HG03139 (cell line): ENCODE data around the gene GLTPD2.

Experiments used
- ATAC-seq: cut with Tn5 transposase; IDR thresholded peaks from one replicate; pipeline ENCODE4 v1.9.1; 2021; ENCODE audit not compliant: unreplicated experiment

Gene GLTPD2

DNA sequence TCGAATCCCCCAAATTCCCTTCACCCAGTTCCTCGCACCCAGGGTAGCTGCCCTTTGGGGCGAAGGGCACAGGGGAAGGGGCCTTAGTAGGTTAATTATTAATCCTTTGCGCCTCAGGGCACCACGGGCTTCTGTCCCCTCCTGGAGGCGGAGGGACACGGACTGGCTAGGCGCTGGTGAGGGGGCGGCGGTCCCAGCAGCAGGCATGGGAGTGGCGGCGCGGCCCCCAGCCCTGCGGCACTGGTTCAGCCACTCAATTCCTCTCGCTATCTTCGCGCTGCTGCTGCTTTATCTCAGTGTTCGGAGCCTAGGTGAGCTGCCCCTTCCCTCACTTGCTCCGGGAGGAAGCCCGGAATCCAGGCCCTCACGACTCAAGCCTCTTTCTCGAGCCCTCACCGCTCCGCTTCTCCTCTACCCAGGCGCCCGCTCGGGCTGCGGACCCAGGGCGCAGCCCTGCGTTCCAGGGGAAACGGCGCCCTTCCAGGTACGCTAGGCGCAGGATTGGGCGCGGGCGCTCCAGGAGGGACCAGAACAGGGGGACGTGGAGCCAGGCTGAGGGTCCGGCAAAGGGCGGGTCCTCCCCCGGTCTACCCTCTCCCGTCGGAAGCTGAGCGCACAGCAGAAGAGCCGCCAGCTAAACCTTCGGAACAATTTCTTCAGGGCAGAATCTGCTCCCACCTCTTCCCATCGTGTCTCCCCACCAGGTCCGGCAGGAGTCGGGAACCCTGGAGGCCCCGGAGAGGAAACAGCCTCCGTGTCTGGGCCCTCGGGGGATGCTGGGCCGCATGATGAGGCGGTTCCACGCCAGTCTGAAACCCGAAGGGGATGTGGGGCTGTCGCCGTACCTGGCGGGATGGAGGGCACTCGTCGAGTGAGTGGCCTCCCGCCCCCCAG lies at the start of gene GLTPD2:
Gene GLTPD2, plus strand, starts transcription at position 158 of the 894 bp plus-strand sequence. Its CDS starts 48 bp downstream, at position 206.
- ATAC-seq: no peak

DNA sequence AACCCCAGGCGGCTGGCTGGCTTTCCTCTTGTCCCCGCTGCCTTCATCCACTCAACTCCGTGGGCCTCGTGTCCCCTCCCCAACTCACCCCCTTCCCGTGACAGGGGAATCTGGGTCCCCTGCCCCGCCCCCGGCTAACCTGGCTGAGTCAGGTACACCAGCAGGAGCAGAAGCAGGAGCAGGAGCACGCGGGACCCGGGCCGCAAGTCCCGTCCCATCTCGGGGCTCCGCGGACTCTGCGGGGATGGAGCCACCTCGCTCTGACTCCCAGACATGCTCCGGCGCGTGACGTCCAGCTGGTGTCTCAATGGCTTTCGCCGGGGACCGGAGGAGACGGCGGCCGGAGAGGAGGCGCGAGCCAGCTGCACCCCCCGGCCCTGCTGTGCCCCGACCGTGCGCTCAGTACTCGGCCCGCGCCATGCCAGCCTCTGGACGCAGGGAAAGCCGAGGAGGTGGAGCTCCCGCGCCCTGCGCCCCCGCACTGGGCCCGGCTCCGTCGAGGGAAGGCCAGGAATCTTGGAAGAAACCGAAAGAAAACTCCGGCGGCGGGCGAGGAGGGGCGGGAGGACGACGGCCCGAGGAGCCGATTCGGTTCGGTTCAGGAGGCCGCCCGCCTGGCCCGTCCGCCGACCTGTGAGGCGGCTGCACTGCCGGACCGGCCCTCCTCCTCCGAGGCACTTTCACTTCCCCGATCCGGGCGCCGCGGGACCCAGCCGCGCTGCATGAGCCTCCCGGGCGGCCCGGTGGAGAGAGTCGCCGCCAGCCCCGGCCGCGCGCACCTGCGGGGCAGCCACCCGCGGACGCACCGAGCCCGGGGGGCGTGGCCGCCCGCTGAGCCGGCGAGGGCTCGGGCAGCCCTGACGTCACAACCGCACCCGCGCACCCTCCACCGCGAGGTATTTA lies 49.4 kb upstream of the GLTPD2 start, which contains the start of the genes CXCL16 and ZMYND15:
Gene CXCL16, minus strand, starts transcription at position 807 of the 903 bp plus-strand sequence. Its CDS starts 589 bp downstream, at position 218.
Gene ZMYND15, plus strand, starts transcription at position 712 of the 903 bp plus-strand sequence. CDS start 716 bp downstream, outside the sequence.
- no peak for ATAC-seq

DNA sequence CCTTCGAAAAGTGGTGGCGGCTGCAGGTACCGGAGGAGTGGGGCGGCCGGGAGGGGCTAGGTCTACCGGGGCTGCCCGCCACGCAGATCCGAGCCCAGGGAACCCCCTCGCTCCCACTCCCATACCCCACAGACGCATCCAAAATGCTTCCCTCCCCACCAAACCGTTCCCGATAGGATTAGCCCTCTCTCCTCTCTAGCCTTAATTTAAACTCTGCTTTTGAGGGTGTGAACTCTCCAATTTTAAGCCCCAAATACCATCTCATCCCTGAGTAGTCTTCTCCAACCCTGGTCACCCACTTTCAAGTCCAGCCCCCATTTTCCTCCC lies 48.8 kb upstream of the GLTPD2 start:
- ATAC-seq: no peak

DNA sequence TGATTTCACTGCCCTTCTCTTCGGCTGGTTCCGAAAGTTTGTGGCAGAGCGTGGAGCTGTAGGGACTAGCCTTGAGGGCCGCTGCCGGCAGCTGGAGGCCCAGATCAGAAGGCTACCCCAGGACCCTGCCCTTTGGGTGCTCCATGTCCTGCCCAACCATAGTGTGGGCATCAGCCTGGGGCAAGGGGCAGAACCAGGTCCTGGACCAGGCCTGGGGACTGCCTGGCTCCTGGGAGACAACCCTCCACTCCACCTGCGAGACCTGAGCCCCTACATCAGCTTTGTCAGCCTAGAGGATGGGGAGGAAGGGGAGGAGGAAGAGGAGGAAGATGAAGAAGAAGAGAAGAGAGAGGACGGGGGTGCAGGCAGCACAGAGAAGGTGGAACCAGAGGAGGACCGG lies 48.2 kb upstream of the GLTPD2 start:
- no peak for ATAC-seq

DNA sequence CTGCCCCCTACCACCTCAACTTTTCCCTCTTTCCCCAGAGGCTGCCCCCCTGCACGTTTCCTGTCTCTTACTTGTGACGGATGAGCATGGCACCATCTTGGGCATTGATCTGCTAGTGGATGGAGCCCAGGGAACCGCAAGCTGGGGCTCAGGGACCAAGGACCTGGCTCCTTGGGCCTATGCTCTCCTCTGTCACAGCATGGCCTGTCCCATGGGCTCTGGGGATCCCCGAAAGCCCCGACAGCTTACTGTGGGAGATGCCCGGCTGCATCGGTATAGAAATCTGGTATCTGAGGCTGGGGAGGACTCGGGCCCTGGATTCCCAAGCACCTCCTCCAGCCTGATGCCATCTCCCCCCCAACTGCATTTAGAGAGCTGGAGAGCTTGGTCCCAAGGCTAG lies 47.2 kb upstream of the GLTPD2 start:
- no peak for ATAC-seq

DNA sequence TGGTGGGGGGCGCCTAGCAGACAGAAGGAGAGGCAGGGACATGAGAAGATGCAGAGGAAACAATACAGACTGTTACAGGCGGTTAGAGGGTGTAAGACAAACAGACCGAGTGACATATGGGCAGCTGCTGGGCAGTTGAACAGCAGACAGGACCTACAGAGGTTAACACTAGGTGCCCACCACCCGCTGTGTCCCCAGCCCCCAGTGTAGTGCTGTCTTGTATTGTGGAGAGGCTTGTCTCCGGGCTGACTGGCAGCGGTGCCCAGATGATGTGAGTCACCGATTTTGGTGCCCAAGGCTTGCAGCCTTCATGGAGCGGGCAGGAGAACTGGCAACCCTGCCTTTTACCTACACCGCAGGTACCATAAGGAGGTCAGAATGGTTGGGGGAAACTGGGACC lies 46.6 kb upstream of the GLTPD2 start:
- ATAC-seq: no peak

DNA sequence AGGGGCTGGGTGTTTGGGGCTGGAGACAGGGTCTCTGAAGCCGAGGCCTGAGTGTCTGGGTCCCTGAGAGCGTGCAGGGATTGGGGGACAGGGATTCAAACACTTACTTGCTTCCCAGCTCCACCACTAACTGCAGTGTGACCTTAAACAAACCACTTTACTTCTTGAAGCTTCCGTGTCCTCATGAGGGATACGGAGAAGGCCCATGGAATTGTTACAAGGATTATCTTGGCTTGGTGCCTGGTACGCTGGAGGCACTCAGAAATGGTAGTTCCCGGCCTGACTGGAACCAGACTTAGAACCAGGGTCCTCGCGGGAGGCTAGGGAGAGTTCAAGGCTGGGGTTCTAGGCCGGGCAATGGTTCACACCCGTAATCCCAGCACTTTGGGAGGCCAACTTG lies 46.1 kb upstream of the GLTPD2 start:
- ATAC-seq: no peak

DNA sequence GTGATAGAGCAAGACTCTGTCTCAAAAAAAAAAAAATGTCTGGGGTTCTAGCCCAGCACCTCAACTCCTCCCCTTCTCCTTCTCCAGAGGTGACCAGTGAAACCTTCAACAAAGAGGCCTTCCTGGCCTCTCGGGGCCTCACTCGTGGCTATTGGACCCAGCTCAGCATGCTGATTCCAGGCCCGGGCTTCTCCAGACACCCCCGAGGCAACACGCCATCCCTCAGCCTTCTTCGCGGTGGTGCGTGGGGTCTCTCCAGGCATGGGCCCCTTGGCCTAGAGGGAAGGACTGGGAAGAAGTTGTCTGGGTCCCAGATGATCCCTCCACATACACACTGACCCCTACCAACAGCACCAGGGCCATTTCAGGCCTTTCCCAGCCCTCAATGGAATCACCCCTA lies 45.5 kb upstream of the GLTPD2 start:
- no peak for ATAC-seq

DNA sequence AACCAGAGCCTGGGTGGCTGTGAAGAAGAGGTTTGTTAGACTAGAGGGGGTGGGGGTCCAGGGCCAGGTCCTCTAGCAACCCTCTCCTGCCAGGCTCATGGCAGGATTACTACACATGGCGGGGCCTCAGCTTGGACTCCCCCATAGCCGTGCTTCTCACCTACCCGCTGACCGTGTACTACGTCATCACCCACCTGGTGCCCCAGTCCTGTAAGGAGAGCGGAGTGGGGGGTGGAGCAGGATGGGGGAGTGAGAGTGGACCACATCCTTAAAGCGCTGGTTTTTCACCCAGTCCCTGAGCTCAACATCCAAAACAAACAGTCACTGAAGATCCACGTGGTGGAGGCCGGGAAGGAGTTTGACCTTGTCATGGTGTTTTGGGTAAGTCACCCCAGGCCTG lies 44.9 kb upstream of the GLTPD2 start:
- no peak for ATAC-seq

DNA sequence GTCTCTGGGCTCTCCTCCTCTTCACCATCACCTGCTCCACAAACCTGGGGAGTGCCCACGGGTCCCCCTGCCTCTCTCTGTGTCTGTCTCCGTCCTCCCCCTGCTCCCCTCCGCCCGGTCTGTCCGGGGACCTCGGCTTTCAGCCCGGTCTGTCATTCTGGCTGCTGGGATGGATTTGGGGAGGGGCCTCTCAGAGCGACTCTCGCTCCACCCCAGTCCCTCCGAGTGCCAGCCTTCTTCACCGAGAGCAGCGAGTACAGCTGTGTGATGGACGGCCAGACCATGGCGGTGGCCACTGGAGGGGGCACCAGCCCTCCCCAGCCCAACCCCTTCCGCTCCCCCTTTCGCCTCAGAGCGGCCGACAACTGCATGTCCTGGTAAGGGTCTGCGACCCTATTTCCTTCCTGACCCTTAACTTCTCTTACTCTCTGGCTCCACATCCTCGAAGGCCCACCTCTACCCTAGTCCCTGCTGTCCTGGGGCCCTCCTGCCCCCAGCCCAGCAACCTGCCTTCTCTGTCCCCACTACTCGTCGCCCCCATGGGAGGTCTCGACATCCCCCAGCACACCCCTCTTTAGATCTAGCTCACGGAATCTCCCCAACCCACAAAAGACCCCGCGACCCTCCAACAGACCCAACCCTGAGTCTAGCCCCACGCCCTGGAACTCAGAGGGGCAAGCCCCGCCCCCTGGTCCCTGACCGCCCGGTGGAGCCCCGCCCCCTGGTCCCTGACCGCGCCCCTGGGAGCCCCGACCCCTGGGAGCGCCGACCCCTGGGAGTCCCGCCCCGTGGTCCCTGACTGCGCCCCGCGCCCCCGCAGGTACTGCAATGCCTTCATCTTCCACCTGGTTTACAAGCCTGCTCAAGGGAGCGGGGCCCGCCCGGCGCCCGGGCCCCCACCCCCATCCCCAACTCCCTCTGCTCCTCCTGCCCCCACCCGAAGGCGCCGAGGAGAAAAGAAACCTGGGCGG lies 43.5 kb upstream of the GLTPD2 start:
- no peak for ATAC-seq

DNA sequence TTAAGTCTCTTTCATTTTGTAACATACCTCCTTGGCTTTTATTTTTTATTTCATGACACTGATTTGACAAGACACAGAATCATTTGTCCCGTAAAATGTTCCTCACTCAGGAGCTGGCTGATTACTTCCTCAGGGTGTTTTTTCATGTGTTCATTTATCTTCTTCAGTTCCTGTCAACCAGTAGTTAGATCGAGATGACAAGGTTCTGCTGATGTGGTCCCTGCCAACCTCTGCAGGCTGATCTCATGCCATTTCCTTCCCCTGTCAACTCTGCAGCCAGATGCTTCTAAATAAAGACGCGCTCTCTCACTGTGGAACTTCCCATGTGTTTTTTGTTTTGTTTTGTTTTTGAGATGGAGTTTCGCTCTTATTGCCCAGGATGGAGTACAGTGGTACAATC lies 40.9 kb upstream of the GLTPD2 start:
- ATAC-seq: no peak

DNA sequence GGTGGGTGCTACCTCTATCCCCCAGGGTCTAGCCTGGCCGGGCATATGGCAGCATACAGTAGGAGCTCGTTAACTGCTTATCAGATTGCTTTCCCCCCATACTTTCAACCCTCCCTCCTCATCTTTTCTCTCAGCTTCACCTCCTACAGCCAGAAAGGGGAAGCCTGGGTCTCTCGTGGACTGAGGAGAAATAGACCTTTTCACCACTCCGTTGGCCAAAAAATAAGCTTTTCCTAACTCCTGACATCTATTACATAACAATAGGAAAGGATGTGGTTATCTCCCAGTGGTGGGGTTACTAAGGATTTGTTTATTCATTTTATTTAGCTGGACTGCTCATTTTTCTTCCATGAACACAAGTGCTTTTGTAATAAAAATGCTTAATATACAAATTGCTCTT lies 40.1 kb upstream of the GLTPD2 start:
- ATAC-seq: no peak

DNA sequence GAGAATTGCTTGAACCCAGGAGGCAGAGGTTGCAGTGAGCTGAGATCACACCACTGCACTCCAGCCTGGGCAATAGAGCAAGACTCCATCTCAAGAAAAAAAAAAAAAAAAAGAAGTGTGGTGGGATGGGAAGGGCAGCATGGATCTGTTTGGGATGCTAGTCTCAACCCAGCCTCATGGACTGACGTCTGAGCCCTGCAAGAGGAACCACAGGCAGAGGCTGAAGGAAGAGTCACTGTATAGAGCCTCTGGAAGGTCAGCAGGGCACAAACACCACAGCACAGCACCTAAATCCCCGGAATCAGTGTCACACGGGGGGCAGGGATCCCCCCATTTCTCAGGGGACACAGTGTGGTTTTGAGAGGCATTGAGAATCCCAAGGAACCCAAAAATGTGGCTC lies 38.2 kb upstream of the GLTPD2 start:
- no peak for ATAC-seq

DNA sequence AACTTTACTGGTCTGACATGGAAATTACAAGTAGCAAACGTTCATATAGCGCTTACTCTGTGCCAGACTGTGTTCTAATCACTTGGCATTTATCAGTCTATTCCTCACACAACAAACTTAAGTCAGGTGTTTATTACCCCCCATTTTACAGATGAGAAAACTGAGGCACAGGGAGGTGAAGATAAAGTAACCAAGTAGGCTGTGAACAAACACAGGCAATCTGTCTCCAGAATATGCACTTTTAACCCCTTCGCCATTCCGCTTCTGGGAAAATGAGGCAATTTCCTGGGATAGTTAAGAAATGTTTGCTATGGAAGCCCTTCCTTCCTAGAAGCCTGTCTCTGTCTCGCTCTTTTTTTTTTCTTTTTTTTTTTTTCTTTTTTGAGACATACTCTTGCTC lies 36.8 kb upstream of the GLTPD2 start:
- no peak for ATAC-seq

DNA sequence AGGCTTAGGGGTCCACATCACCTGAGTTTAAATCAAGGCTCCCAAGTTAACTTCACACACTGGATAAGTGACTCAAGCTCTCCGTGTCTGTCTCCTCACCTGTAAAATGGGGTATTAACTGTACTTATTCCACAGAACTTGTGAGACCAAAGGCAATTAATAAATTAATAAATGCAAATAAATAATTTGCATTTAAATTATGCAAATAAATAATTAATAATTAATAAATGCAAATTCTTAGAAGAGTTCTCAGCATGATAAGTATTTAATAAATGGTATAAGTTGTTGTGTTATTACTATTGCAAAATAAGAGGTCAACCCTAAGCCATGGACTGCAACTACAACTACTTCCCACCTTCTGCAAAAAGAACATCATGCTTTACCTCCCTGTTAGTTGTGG lies 35.4 kb upstream of the GLTPD2 start:
- no peak for ATAC-seq

DNA sequence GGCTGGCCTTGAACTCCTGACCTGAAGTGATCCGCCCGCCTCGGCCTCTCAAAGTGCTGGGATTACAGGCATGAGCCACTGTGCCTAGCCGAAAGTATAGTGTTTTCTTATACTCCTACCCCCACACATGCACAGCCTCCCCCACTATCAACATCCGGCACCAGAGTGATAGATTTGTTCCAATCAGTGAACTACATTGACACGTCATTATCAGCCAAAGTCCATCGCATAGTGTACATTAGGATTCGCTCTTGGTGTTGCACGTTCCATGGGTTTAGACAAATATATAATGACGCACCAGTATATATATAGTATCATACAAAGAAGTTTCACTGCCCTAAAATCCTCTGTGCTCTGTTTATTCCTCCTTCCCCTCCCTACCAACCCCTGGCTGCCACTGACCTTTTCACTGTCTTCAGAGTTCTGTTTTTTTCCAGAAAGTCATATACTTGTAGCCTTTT lies 29.0 kb upstream of the GLTPD2 start:
- no peak for ATAC-seq

DNA sequence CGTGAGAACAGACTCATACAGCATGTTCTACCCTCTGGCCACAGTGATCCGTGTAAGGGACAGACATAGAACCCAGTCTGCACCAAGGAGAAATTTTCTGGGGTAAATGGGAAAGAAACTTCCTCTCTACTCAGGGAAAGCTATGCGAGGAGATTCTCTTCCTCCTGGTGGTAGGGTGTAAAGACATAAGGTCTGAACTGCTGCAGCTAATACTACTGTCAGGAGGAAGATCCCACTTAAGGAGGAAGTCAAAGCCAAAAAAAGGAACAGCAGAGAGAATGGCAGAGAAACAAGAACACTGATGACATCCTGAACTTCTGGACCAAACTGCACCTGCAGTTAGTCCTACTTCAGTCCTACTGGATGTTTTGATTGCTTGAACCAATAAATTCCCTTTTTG lies 24.2 kb upstream of the GLTPD2 start:
- ATAC-seq: no peak

DNA sequence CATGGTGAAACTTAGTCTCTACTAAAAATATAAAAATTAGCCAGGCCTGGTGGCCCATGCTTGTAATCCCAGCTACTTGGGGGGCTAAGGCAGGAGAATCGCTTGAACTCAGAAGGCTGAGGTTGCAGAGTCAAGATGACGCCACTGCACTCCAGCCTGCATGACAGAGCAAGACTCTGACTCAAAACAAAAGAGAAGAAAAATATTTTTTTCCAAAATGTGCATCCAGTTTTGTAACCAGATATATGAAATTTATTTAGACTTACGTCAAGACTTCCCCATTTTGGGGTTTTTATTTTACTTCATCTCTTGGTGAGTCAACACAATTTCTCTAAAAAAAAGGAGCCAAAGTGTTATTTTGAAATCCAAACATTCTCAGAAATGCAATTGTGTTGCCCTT lies 22.6 kb upstream of the GLTPD2 start:
- ATAC-seq: no peak

DNA sequence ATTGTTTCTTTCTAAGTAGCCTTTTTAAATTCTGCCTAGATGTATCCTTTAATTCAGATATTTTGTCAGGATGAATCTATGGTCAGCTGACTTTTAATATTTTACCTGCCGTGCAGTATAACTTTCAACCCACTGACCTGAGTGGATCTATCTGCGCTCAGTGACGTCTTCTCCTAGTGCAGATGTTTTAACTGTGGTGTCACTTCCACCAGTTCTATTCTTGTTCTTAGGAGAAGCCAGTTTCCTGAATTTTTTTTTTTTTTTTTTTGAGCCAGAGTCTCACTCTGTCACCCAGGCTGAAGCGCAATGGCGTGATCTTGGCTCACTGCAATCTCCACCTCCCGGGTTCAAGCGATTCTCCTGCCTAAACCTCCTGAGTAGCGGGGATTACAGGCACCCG lies 22.0 kb upstream of the GLTPD2 start:
- no peak for ATAC-seq

DNA sequence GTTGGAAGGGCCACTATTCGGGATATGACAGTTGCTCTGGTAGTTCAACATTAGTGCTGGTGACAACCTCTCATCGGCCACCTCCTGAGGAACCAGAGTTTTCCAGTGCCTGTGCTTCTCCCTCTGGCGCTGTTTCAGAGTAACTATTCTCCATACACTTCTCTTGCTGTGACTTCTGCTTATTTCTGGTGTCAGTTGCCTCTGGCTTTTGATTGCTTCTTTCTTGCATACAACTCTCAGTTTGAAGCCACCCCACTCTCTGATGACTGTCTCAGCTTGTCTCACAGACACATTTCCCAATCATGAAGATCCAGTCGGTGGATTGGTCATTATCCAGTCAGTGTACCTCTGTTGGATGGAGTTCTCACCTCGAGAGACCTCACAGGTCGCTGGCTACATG lies 20.5 kb upstream of the GLTPD2 start:
- ATAC-seq: no peak

DNA sequence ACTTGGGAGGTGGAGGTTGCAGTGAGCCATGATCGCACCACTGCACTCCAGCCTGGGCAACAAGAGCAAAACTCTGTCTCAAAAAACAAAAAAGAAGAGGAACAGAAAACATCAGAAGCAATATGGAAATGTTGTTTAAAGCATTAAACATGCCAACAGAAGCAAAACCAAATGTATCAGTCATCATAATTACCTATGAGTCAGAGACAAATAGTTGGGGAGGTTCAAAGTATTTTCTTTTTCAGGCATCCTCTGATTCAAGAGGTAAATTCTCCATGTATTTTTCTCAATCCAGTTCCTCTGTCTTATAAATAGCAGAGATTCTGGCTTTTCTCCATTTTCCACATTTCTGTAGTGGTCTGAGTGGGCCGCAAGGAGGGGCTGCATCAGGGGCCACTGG lies 19.1 kb upstream of the GLTPD2 start:
- ATAC-seq: no peak
